HG02588 (cell line): ENCODE measurements around the gene SLC29A4.
"Not testable (repeated sequence)": the region's sequence is repeated elsewhere in the genome, so short reads cannot be mapped to it uniquely, and the experiment has no call there.

ENCODE experiments used
- ATAC-seq: cut with Tn5 transposase; IDR thresholded peaks from one replicate; pipeline ENCODE4 v1.9.1; 2021; ENCODE audit warnings: mild to moderate bottlenecking, moderate library complexity; ENCODE audit not compliant: unreplicated experiment

The SLC29A4 gene

DNA sequence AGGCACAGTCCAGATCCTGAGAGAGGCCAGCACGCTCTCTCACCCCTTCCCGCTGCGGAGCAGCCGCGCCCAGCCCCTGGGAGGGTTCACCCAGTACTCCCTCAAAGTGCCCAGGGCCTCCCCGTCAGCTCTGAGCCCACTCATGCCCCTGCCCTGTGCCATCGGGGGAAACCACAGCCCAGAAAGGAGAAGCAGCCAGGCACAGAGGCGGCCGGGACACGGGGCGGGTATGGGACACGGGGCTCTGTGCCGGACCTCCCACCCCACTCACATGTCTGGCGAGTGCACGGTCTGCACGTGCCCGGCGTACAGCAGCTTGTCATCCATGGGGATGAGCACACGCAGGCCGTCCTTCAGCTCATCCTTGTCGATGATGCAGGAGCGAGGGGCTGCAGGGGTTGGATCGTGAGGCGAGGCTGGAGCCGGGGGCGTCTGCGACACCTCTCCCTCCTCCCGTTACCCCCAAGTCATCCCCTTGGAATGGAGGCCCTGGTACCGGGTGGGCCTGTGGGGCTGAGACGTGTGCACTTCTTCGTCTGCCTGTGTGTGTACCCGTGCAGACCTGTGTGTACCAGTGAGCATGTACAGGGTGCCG, 38.2 kb downstream of the SLC29A4 start:
- ATAC-seq, result no peak

GRCh38 chr7:5322621-5323410, 40.1 kb downstream of the SLC29A4 start:
- ATAC-seq, result no peak

DNA sequence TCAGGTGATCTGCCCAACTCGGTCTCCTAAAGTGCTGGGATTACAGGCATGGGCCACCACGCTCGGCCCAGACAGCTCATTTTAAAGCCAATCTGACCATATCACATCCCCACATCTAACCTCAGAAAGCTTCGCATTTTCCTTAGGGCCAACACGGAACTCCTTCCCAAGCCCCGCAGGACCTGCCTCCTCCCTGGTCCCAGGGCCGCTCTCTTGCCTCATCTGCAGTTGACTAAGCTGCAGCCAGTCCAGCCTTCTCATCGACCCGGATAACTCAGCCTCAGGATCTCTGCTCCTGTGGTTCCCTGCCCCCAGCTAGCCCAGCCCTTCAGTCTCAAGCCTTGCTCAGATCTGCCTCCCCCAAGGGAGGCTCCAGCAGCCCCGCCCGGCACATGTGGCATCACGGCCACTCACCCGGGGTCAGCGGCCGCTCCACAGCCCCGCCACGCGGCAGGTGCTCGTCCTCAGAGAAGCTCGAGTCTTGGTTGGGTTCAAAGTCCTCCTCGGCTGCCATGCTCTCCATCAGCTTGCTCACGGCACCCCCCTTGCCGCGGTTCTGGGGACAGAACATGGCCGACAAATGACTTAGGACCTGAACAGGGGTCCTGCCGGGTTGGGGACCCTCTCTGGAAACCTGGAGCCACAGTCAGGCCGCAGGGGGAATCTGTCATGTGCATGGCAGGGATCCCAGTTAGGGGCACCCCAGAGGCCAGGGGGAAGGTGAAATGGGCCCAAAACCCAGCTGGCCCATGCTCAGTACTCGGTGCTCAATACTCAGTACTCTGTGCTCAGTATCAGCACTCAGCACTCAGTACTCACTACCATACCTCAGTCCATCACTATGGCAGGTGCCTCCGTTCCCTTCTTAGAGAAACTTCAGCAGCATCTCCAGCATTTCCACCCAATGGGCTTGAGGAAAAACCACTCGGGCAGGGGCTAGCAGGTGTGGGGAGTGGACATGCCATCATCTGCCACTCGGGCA, 41.3 kb downstream of the SLC29A4 start:
- not testable (repeated sequence) for ATAC-seq

DNA sequence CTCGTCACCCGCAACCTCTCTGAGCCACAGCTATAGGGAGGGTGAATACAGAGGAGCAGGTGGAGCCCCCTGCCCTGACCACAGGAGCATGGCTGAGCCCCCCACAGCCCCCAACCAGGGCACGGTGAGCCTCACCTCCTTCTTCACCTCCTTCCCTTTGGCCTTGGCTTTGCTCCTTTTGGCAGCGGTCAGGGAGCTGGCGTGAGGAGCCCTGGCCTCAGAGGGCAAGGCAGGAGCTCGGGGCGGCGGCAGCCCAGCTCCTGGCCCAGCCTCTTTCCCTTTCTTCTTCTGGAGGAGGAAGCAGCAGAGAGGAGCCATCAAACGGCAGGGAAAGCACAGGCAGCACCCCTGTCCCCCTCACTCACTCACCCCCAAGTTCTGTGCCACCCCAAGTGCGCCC, 42.2 kb downstream of the SLC29A4 start:
- ATAC-seq, result no peak

GRCh38 chr7:5330288-5330687, 47.5 kb downstream of the SLC29A4 start:
- ATAC-seq, result no peak

DNA sequence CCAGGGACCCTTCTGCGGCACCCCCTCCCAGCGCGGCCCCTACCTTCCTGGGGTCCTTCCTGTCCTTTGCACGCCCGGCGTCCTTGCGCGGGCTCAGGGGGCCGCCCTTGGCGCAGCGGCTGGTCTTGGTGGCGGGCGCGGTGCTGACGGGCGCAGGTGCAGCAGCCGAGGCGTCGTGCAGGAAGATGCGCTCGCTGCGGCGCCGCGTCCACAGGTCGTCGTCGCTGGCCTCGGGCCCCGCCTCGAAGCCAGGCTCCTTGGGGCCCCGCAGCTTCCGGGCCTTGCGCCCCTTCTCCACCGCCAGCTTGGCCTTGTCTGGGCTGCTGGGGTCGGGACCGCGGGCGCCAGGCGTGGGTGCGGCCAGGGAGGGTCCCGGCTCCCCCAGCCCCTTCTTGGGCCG, 49.8 kb downstream of the SLC29A4 start:
- no peak for ATAC-seq

DNA sequence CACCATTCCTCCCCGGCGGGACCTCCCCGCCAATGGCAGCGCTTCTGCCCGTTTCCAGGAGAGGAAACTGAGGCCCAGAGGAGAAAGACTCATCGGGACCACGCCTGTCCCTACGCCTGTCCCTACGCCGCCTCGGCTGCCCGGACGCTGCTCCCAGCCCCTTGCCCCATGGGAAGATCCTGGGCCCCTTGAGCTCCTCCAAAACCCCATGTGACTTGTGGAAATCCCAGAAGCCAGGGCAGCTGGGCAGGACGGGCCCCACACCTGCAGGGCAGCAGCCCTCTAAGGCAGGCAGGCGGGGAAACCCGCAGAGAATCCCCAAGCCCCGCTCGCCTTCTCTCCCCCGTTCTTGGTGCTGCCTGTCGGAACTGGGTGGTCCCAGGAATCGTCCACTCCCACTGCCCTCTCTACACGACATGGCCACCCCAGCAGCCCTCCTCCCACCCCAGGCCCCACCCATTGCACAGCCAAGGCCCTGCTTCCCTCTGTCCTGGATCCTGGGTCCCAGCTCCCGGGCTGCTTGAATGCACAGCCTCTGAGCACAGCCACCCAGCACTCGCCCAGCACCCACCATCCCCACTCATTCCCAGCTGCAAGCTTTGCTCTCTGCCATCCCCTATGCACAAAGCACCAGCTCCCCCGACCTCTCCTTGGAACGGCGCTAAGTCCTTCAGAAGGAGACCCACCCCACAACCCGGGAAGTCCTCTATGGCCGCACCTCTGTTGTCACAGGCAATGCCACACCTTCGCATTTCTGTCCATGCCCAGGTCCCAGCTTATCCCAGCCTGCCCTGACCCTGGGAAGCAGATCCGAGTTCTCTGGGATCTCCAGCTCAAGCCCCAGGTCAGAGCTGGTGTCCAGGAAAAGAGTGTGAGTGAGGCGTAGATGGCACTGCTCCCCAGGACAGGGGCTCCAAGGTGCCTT, 50.6 kb downstream of the SLC29A4 start:
- ATAC-seq, result no peak

- ATAC-seq, result no peak
Measured at GRCh38 chr7:5334671-5335070, 51.9 kb downstream of the SLC29A4 start.

DNA sequence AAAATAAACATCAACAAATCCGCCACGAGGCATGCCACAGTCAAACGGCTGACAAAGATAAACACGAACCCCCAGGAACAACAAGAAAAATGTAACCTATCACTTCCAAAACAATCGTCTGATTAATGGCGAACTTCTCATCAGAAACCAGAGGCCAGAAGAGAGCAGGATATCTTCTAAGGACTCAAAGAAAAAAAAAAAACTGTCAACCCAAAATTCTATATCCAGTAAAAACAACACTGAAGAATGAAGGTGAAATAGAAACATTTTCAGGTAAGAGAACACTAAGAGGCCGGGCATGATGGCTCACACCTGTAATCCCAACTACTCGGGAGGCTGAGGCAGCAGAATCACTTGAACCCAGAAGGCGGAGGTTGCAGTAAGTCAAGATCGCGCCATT, 54.3 kb downstream of the SLC29A4 start:
- ATAC-seq, result no peak

DNA sequence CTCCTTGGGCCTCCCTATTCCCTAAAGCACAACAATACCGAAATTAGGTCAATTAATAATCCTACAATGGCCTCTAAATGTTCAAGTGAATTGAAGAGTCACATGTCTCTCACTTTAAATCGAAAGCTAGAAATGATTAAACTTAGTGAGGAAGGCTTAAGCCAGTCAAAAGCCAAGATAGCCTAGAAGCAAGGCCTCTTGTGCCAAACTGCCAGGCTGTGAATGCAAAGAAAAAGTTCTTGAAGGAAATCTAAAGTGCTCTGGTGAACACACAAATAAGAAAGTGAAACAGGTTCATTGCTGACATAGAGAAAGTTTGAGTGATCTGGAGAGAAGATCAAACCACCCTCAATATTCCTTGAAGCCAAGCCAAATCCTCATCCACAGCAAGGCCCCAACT, 57.2 kb downstream of the SLC29A4 start:
- ATAC-seq, result no peak

DNA sequence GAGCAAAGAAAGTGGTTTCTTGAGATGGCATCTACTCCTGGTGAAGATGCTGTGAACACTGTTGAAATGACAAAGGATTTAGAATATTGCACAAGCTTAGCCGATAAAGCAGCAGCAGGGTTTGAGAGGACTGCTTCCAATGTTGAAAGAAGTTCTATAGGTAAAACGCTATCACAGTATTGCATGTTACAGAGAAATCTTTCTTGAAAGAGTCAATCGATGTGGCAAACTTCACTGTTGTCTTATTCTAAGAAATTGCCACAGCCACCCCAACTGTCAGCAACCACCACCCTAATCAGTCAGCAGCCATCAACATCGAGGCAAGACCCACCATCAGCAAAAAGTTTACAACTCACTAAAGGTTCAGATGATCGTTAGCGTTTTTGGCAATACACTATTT, 59.9 kb downstream of the SLC29A4 start:
- no peak for ATAC-seq

GRCh38 chr7:5343884-5344283, 61.1 kb downstream of the SLC29A4 start:
- ATAC-seq, result no peak

DNA sequence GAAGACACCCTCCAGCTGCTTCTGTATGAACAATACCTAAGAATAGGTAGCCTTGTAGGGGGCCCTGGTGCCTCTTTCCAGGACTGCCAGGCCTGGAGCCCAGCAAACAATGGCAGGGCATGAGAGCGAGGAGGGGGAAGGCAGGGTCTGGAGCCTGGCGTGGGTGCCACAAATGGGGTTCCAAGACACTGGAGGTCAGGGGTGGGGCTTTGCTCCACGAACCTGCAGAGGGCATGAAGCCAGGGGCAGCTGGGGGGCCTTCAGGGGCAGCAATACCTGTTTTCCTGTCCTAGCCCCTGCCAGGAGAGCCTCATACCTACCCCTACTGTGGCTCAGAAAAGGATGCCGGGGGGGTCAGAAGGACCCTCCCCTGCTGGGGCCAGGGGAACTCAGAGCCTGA, 61.6 kb downstream of the SLC29A4 start:
- no peak for ATAC-seq

- ATAC-seq, result no peak
Measured at GRCh38 chr7:5345171-5345570, 62.4 kb downstream of the SLC29A4 start.

GRCh38 chr7:5345671-5346070, 62.9 kb downstream of the SLC29A4 start:
- no peak for ATAC-seq

GRCh38 chr7:5348134-5349004, 65.6 kb downstream of the SLC29A4 start:
- no peak for ATAC-seq

- ATAC-seq, result no peak
Measured at GRCh38 chr7:5349005-5349380, 66.2 kb downstream of the SLC29A4 start.

DNA sequence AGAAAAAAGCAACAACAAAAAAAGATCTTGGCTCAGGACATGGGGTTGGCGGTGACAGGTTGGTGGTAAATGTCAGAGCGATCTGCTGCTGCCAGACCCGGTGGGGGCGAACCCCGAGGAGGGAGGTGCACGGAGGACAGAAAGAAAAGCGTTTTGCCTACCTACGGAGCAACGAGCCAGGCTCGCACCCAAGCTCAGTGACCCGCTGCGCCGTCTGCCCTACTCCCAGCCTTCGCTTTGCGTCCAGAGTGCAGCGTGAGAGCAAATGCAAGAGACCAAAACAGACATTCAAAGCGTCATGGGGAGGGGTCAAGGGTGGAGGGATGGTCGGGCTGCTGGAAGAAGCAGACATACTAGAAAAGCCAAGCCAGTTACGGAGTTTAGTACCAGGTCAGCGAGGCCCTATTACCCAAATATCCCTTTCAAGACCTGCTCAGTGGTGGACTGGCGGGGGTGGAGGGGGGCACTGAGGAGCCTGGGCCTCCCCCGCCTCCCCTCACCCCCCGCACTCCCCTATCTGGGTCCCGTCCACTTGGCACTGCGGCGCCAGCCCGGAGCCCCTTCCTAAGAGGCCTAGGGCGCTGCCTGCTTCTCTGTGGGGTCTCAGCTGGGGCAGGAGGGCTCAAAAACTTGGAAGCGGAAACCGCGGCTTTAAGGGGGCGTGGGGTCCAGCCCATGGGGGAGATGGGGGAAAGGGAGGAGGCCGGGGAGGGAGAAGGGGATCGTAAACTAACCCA, 66.9 kb downstream of the SLC29A4 start:
- no peak for ATAC-seq

GRCh38 chr7:5350174-5350463, 67.4 kb downstream of the SLC29A4 start:
- no peak for ATAC-seq
